SK-N-MC (cell line): Measurements from ENCODE around the gene ZDHHC16.
"Not testable (repeated sequence)": the region's sequence is repeated elsewhere in the genome, so short reads cannot be mapped to it uniquely, and the experiment has no call there.

Experiments used
- DNase-seq: peaks from one replicate; pipeline ENCODE4 v3.0.0-alpha.2; 2011; ENCODE audit warnings: low read depth, low spot score
- H3K27ac ChIP-seq: fragments of 200-600 bp; sonication (generic); 2 replicates; pipeline ENCODE4 v1.5.1; 2016; ENCODE audit warnings: mixed run types
- H3K36me3 ChIP-seq: fragments of 200-600 bp; sonication (generic); 2 replicates; pipeline ENCODE4 v1.6.1; 2017; ENCODE audit warnings: antibody characterized with exemption, low read length, mixed read lengths; ENCODE audit not compliant: insufficient read depth
- H3K4me3 ChIP-seq: fragments of 200-600 bp; sonication (generic); 2 replicates; pipeline ENCODE4 v1.5.1; 2016
- H3K9ac ChIP-seq: fragments of 200-600 bp; sonication (generic); 2 replicates; pipeline ENCODE4 v1.8.0; 2017; ENCODE audit warnings: mixed run types, mixed read lengths; ENCODE audit not compliant: insufficient read length
- H3K9me3 ChIP-seq: fragments of 200-600 bp; sonication (generic); 2 replicates; pipeline ENCODE4 v1.6.1; 2017; ENCODE audit warnings: low read depth, mild to moderate bottlenecking, antibody characterized with exemption, low read length, moderate library complexity, mixed read lengths
- EZH2 ChIP-seq: fragments of 200-600 bp; sonication (generic); IDR thresholded peaks from one replicate; pipeline ENCODE4 v1.6.1; 2017; ENCODE audit warnings: antibody characterized with exemption
- FOXP2 ChIP-seq: optimal IDR thresholded peaks from 2 replicates; pipeline ENCODE3; 2011; ENCODE audit warnings: mild to moderate bottlenecking, moderate library complexity; ENCODE audit not compliant: insufficient read depth; ENCODE audit errors: extremely low read length, control extremely low read depth
- POLR2AphosphoS5 ChIP-seq: IDR thresholded peaks from 2 replicates; pipeline ENCODE4 v1.6.1; 2012; ENCODE audit warnings: mild to moderate bottlenecking, low read depth, low read length, borderline replicate concordance

ZDHHC16 gene

DNA sequence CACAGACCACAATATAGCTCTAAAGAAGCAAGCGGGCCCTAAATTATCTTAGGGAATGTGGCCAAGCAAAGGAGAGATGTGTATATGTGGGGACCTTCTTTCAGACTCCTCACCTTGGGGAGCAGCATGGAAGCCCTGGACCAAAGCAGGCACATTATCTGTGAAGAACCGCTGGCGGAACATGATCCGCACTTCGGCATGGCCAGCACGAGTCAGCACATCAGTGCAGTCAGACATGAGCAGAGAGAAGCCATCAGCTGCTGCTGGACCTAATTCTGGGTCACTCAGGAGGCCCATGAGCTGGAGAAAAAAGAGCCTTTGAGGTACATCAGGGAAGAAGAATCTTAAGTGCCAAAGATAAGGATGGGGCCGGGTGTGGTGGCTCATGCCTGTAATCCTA, 14.0 kb downstream of the ZDHHC16 start:
- Histone ChIP-seq H3K9ac (no peak overlapping the region), H3K36me3 (peaks cover 50% of the 10 kb centered on the region), H3K27ac (no peak overlapping the region), H3K9me3 (no peaks in the 10 kb centered on the region), H3K4me3 (no peak overlapping the region)
- no peak for TF ChIP-seq FOXP2
- TF ChIP-seq POLR2AphosphoS5, result no peak
- no peak for TF ChIP-seq EZH2
- no peak for DNase-seq

DNA sequence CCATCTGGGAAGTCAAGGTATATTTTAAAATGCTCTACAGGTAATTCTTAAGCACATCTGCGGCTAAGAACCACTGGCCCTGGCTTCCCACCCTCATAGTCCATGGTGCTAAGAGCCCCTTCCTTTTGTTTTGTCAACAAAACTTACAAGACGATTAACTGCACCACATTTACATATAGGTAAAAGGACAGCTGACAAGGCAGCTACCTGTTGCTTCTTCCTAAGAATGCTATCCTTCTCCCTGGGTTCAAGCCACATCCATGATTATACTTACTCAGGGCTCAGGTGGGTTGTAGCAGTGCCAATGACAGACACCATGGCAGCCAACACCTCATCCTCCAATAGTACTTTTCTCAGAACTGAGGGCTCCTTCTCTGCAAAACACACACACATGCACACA, 16.3 kb downstream of the ZDHHC16 start:
- no peaks in the 10 kb centered on the region for H3K9me3 ChIP-seq
- DNase-seq, result no peak
- H3K9ac ChIP-seq, result no peak overlapping the region
- H3K27ac ChIP-seq, result no peak overlapping the region
- TF ChIP-seq FOXP2 (no peak), EZH2 (no peak), POLR2AphosphoS5 (no peak)
- peaks cover 53% of the 10 kb centered on the region for H3K36me3 ChIP-seq
- H3K4me3 ChIP-seq, result no peak overlapping the region

DNA sequence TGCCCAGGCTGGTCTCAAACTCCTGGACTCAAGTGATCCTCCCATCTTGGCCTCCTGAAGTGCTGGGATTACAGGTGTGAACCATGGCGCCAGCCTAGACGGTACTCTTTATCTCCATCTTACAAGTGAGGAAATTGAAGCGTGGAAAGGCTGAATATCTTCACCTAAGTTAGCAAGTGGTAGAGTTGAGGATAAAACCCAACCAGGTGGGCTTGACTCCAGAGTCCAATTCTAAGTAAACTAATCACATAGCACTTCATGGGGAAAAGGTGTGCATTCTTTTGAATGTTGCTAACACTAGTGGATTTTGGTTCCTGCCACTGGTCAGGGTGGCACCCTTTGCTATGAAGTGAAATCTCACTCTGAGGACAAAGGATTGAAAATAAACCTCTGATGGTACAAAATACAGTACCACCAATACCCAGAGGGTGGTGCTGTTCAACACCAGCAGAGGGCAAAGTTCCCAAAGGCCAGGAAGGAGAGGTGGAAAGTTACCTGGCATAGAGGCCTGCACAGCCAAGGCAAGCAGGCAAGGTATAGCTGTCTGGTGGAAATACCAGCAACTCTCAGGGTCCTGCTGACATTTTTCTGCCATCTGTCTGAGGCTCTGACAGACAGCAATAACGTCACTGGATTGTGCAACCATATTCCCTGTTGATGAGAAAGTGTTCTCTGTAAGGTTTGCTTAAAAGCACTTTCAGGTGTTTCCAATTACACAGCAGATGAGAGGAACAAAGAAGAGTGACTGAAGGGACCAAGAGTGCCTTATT, 17.6 kb downstream of the ZDHHC16 start:
- TF ChIP-seq FOXP2 (no peak), EZH2 (no peak), POLR2AphosphoS5 (no peak)
- Histone ChIP-seq H3K36me3 (peaks cover 46% of the 10 kb centered on the region), H3K4me3 (no peak overlapping the region), H3K27ac (peak overlapping the region; percentile 60; the same call in 1 of the 2 replicates), H3K9ac (no peak overlapping the region), H3K9me3 (no peaks in the 10 kb centered on the region)
- no peak for DNase-seq

DNA sequence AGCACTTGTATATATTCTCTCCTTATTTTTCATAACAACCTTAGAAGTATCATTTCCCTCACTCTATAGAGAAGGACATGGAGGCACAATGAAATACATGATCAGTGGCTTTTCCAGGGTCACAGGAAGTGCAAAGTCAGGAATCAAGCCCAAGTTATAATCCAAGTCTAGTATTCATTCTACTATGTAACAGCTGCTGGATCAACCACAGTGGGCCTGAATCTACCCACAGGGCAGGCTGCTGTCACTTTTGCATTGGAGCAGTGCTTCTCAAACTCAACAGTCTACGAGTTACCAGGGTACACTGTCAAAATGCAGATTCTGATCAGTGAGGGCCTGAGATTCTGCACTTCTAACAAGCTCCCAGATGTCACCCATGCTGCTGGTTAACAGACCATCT, 18.3 kb downstream of the ZDHHC16 start:
- H3K4me3 ChIP-seq, result no peak overlapping the region
- H3K9me3 ChIP-seq, result no peaks in the 10 kb centered on the region
- TF ChIP-seq FOXP2, result no peak
- TF ChIP-seq POLR2AphosphoS5, result no peak
- TF ChIP-seq EZH2, result no peak
- no peak overlapping the region for H3K9ac ChIP-seq
- DNase-seq, result no peak
- H3K36me3 ChIP-seq, result peaks cover 42% of the 10 kb centered on the region
- H3K27ac ChIP-seq, result peak overlapping the region; percentile 60; the same call in 1 of the 2 replicates

DNA sequence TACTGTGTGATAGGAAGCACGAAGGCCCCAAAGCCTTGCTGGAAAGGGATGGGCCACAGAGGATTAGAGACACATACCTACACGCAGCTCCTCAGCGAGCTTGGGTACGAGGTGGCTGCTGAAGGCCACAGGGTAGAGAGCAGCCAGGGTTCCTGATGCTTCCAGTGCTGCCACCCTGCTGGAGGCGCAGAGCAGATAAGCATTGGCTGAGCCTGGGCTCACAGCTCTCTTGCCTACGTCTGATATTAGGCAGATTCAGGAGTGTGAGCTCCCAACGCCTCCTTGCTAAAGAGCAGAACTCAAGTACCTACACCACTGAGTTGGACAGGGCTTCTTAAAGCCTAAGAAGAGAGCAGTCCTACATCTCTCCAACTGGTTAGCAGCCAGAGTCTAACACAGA, 20.0 kb downstream of the ZDHHC16 start:
- H3K27ac ChIP-seq, result no peak overlapping the region
- H3K36me3 ChIP-seq, result peaks cover 41% of the 10 kb centered on the region
- no peak for TF ChIP-seq POLR2AphosphoS5
- TF ChIP-seq EZH2, result no peak
- TF ChIP-seq FOXP2, result no peak
- no peak overlapping the region for H3K4me3 ChIP-seq
- H3K9ac ChIP-seq, result no peak overlapping the region
- H3K9me3 ChIP-seq, result no peaks in the 10 kb centered on the region
- no peak for DNase-seq

DNA sequence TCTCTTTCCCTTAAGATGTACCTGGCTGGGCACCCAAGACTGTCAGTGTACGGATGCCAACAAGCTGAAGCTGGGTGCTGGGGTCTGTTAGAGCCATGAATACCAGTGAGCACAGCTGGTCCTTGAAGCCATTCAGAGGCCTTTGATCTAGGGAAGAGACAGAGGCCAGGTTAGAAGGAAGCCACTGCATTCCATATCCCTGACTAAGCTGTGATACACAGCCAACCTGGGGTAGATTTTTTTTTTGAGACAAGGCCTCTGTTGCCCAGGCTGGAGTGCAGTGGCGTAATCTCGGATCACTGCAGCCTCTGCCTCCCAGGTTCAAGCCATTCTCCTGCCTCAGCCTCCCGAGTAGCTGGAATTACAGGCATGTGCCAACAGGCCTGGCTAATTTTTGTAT, 20.8 kb downstream of the ZDHHC16 start:
- DNase-seq, result no peak
- H3K9ac ChIP-seq, result no peak overlapping the region
- TF ChIP-seq FOXP2 (no peak), EZH2 (no peak), POLR2AphosphoS5 (no peak)

DNA sequence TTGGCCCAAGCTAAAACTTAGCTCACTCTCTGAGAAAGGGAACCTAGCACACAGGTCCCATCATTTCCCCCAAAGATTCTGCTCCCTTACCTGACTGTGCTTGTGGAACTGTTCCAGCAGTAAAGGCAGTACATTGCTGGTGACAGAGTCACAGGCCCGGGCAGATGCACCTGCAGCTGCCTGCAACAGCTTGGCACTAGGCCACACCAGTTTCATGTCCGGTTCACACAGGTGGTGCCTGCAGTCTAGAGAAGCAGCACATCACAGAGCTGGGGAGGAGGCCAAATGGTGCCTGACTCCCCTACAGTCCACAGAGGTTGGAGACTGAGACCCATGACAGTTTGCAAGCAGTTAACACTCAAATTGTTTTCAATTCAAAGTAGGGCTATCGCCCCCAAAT, 22.2 kb downstream of the ZDHHC16 start:
- Histone ChIP-seq H3K9ac (no peak overlapping the region), H3K36me3 (peaks cover 26% of the 10 kb centered on the region), H3K4me3 (no peak overlapping the region), H3K9me3 (no peaks in the 10 kb centered on the region), H3K27ac (no peak overlapping the region)
- no peak for DNase-seq
- TF ChIP-seq EZH2 (no peak), POLR2AphosphoS5 (no peak), FOXP2 (no peak)

More for the DNA sequence above, 20.8 kb downstream of the ZDHHC16 start:
- Histone ChIP-seq H3K27ac (no peak overlapping the region), H3K9me3 (no peaks in the 10 kb centered on the region), H3K4me3 (no peak overlapping the region), H3K36me3 (peaks cover 37% of the 10 kb centered on the region)

DNA sequence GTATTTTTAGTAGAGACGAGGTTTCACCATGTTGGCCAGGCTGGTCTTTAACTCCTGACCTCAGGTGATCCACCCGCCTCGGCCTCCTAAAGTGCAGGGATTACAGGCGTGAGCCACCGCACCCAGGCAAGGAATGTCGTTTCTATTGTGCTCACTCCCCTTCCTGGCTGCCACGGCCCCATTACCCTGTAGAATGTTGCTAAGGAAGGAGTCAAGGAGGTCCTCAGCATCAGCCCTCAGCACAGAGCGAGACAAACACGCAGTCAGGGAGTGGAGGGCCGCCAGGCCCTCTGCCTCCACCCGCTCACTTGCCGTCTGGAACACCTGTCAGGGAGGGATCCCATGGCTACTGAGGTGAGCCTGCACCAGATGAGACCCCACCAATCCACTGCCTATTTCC, 22.8 kb downstream of the ZDHHC16 start:
- not testable (repeated sequence) for H3K9ac ChIP-seq

DNA sequence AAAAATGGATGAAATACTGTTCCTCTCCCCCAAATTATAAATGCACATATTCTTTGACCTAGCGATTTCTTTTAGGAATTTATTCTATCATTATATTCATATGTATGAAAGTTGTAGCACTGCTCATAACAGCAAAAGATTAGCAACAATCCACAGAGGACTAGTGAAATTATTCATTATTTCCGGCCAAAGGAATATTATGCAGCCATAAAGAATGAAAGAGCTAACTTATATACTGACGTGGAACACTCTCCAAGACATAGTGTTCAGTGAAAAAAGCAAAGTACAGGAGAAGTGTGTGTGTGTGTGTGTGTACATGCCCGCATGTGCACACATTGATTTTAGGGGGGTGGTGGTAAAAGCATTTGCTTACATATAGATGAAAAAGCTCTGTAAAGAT, 28.9 kb downstream of the ZDHHC16 start:
- H3K4me3 ChIP-seq, result no peak overlapping the region
- no peaks in the 10 kb centered on the region for H3K9me3 ChIP-seq
- no peak overlapping the region for H3K9ac ChIP-seq
- H3K27ac ChIP-seq, result no peak overlapping the region
- DNase-seq, result no peak
- peaks cover 39% of the 10 kb centered on the region for H3K36me3 ChIP-seq
- TF ChIP-seq POLR2AphosphoS5 (no peak), FOXP2 (no peak), EZH2 (no peak)

More for the DNA sequence above, 22.8 kb downstream of the ZDHHC16 start:
- peaks cover 24% of the 10 kb centered on the region for H3K36me3 ChIP-seq
- DNase-seq, H3K27ac ChIP-seq, H3K4me3 ChIP-seq, H3K9me3 ChIP-seq: not testable (repeated sequence)
